GF-D8 (cell line): ENCODE data around the gene DISC1.
"Not testable (repeated sequence)": the region's sequence is repeated elsewhere in the genome, so short reads cannot be mapped to it uniquely, and the experiment has no call there.

Source experiments
- DNase-seq: peaks from one replicate; lab custom pipeline; 2025; lab: John Stamatoyannopoulos, UW

The DISC1 gene

GRCh38 chr1:231776010-231776756, 149.6 kb downstream of the DISC1 start:
- no peak for DNase-seq

GRCh38 chr1:231776757-231777062, 150.1 kb downstream of the DISC1 start:
- no peak for DNase-seq

- DNase-seq: no peak
These were observed 151.6 kb downstream of the DISC1 start for GRCh38 chr1:231778009-231778719.

GRCh38 chr1:231779081-231779480, 152.5 kb downstream of the DISC1 start:
- no peak for DNase-seq

- peak; percentile 69 for DNase-seq
These were observed 155.3 kb downstream of the DISC1 start for GRCh38 chr1:231781892-231782291.

- DNase-seq: not testable (repeated sequence)
These were observed 158.5 kb downstream of the DISC1 start for GRCh38 chr1:231785073-231785472.

- no peak for DNase-seq
These were observed 159.5 kb downstream of the DISC1 start for GRCh38 chr1:231786126-231786525.

- DNase-seq: no peak
These were observed 166.0 kb downstream of the DISC1 start for GRCh38 chr1:231792634-231793033.

GRCh38 chr1:231793893-231794292, 167.3 kb downstream of the DISC1 start:
- DNase-seq: no peak

GRCh38 chr1:231796141-231796540, 169.6 kb downstream of the DISC1 start:
- DNase-seq: no peak

- DNase-seq: no peak
These were observed 172.9 kb downstream of the DISC1 start for GRCh38 chr1:231799363-231799986.

GRCh38 chr1:231800108-231800507, 173.5 kb downstream of the DISC1 start:
- DNase-seq: no peak

- no peak for DNase-seq
These were observed 174.5 kb downstream of the DISC1 start for GRCh38 chr1:231801042-231801585.

- peak; percentile 87 for DNase-seq
These were observed 176.8 kb downstream of the DISC1 start for GRCh38 chr1:231803353-231803752.

GRCh38 chr1:231806623-231807495, 180.3 kb downstream of the DISC1 start:
- DNase-seq: no peak

GRCh38 chr1:231807541-231807940, 181.0 kb downstream of the DISC1 start:
- no peak for DNase-seq

GRCh38 chr1:231808116-231808515, 181.5 kb downstream of the DISC1 start:
- no peak for DNase-seq

GRCh38 chr1:231808990-231809389, 182.4 kb downstream of the DISC1 start:
- peak; percentile 4 for DNase-seq

GRCh38 chr1:231810415-231810814, 183.8 kb downstream of the DISC1 start:
- no peak for DNase-seq

GRCh38 chr1:231814021-231814420, 187.4 kb downstream of the DISC1 start:
- no peak for DNase-seq

- no peak for DNase-seq
These were observed 187.9 kb downstream of the DISC1 start for GRCh38 chr1:231814521-231814920.

- no peak for DNase-seq
These were observed 191.2 kb downstream of the DISC1 start for GRCh38 chr1:231817801-231818200.
